NB4 (cell line): ENCODE results near the gene CHD2.

Source experiments
- CTCF ChIP-seq: IDR thresholded peaks from one replicate; pipeline ENCODE4 v1.5.1; 2012; ENCODE audit warnings: low read depth, low read length
- MAX ChIP-seq: IDR thresholded peaks from 2 replicates; pipeline ENCODE4 v1.6.1; 2011; ENCODE audit warnings: low read depth, low read length
- MYC ChIP-seq: IDR thresholded peaks from 2 replicates; pipeline ENCODE4 v1.6.1; 2011; ENCODE audit warnings: low read depth, low read length
- POLR2A ChIP-seq: IDR thresholded peaks from 2 replicates; pipeline ENCODE4 v1.6.1; 2011; ENCODE audit warnings: mild to moderate bottlenecking; ENCODE audit not compliant: insufficient read length; ENCODE audit errors: extremely low read depth

- TF ChIP-seq CTCF (peak; percentile 12), POLR2A (no peak), MAX (no peak), MYC (no peak)
Observed at GRCh38 chr15:92938387-92938786, 38.3 kb downstream of the CHD2 start.
